CD8-positive, alpha-beta memory T cell (primary cell): ENCODE results near the gene SLC28A1. TPM values are rescaled to one million over a fixed set of nuclear protein-coding genes. Genes with fewer than 3 reads are reported as not detected.

Experiments used
- CTCF ChIA-PET: fragments of 350-600 bp; sonication (Branson Sonifier 250); formaldehyde crosslinking; loops from one replicate; lab custom pipeline; 2021; ENCODE audit warnings: antibody characterized with exemption; lab: Charles Lee
- POLR2A ChIA-PET: fragments of 350-600 bp; sonication (Branson Sonifier 250); formaldehyde crosslinking; loops from one replicate; lab custom pipeline; 2021; ENCODE audit warnings: antibody characterized with exemption; lab: Charles Lee
- DNase-seq, 5 donors: peaks; one replicate each; pipeline versions ENCODE4 v3.0.0 to v3.0.0-alpha.2; 2020 to 2022; ENCODE audit warnings: mixed read lengths in 1 of 5
- H3K27ac ChIP-seq: one replicate; pipeline ENCODE4 v1.7.0; 2013; ENCODE audit warnings: low read depth, mild to moderate bottlenecking, low read length, moderate library complexity
- H3K27me3 ChIP-seq: 2 replicates; pipeline ENCODE4 v1.7.0; 2013; ENCODE audit warnings: low read length, mild to moderate bottlenecking; ENCODE audit not compliant: insufficient read depth, poor library complexity, severe bottlenecking
- H3K36me3 ChIP-seq: 2 replicates; pipeline ENCODE4 v1.7.0; 2013; ENCODE audit warnings: mild to moderate bottlenecking, low read length, moderate library complexity; ENCODE audit not compliant: insufficient read depth
- H3K4me1 ChIP-seq: 2 replicates; pipeline ENCODE4 v1.7.0; 2013; ENCODE audit warnings: mild to moderate bottlenecking, low read length, moderate library complexity; ENCODE audit not compliant: insufficient read depth
- H3K4me3 ChIP-seq: 2 replicates; pipeline ENCODE4 v1.7.0; 2013; ENCODE audit warnings: mild to moderate bottlenecking, low read length
- H3K9me3 ChIP-seq: 2 replicates; pipeline ENCODE4 v1.7.0; 2013; ENCODE audit warnings: mild to moderate bottlenecking, low read length
- H3K27ac Mint-ChIP-seq, 8 donors: one replicate each; pipeline ENCODE4 v1.8.0; 2020 to 2021; ENCODE audit warnings: mixed read lengths in 8 of 8, mild to moderate bottlenecking in 6 of 8, inconsistent platforms in 3 of 8, moderate library complexity in 3 of 8
- H3K27me3 Mint-ChIP-seq, 2 donors: one replicate each; pipeline ENCODE4 v1.8.0; 2020 to 2021; ENCODE audit warnings: mixed read lengths in 2 of 2, mild to moderate bottlenecking in 1 of 2, moderate library complexity in 1 of 2
- H3K36me3 Mint-ChIP-seq, 3 donors: one replicate each; pipeline ENCODE4 v1.8.0; 2020 to 2021; ENCODE audit warnings: mixed read lengths in 3 of 3, inconsistent platforms in 1 of 3, mild to moderate bottlenecking in 1 of 3
- H3K4me1 Mint-ChIP-seq, 3 donors: one replicate each; pipeline ENCODE4 v1.8.0; 2020 to 2021; ENCODE audit warnings: mixed read lengths in 3 of 3, inconsistent platforms in 1 of 3, mild to moderate bottlenecking in 1 of 3
- H3K4me3 Mint-ChIP-seq, 7 donors: one replicate each; pipeline ENCODE4 v1.8.0; 2020 to 2021; ENCODE audit warnings: mixed read lengths in 7 of 7, mild to moderate bottlenecking in 6 of 7, moderate library complexity in 4 of 7, inconsistent platforms in 2 of 7
- H3K9me3 Mint-ChIP-seq, 5 donors: one replicate each; pipeline ENCODE4 v1.8.0; 2020 to 2022; ENCODE audit warnings: mixed read lengths in 5 of 5, mild to moderate bottlenecking in 3 of 5, moderate library complexity in 2 of 5, inconsistent platforms in 1 of 5
- polyA plus RNA-seq: library from polyadenylated mRNA; unstranded; fragments of 300-500 nt; fragmentation: Illumina TruSeq; gene quantifications from one replicate; pipeline ENCODE4 v1.2.3, GENCODE V29; 2021
- total RNA-seq, 2 experiments: library from RNA; stranded (reverse); gene quantifications; one replicate each; pipeline ENCODE4 v1.2.3, GENCODE V29; 2021

Gene SLC28A1
- total and polyA plus RNA-seq, 3 experiments from 2014 or later: not detected

GRCh38 chr15:84909782-84910181 is 25.3 kb downstream of the SLC28A1 start:
- H3K4me3 ChIP-seq: no peak overlapping the region
- Mint-ChIP-seq H3K36me3 (peaks cover 0 to 1% (median 0%) of the 10 kb centered on the region in 3 donors), H3K4me3 (no peak overlapping the region), H3K9me3 (peaks cover 0 to under 1% (median 0%) of the 10 kb centered on the region in 5 donors), H3K27me3 (peaks cover 0 to under 1% of the 10 kb centered on the region in 2 donors), H3K27ac (no peak overlapping the region), H3K4me1 (no peaks in the 10 kb centered on the region)
- no peaks in the 10 kb centered on the region for H3K27me3 ChIP-seq
- H3K9me3 ChIP-seq: no peaks in the 10 kb centered on the region
- H3K36me3 ChIP-seq: no peaks in the 10 kb centered on the region
- DNase-seq: no peak
- no peak overlapping the region for H3K27ac ChIP-seq
- ChIA-PET CTCF (interaction anchor here (1.3 kb wide), 1 partner anchor 17 kb away, joined by 3 read pairs; no protein-coding TSS in a partner anchor), POLR2A (no interaction called here)
- H3K4me1 ChIP-seq: no peaks in the 10 kb centered on the region

DNA sequence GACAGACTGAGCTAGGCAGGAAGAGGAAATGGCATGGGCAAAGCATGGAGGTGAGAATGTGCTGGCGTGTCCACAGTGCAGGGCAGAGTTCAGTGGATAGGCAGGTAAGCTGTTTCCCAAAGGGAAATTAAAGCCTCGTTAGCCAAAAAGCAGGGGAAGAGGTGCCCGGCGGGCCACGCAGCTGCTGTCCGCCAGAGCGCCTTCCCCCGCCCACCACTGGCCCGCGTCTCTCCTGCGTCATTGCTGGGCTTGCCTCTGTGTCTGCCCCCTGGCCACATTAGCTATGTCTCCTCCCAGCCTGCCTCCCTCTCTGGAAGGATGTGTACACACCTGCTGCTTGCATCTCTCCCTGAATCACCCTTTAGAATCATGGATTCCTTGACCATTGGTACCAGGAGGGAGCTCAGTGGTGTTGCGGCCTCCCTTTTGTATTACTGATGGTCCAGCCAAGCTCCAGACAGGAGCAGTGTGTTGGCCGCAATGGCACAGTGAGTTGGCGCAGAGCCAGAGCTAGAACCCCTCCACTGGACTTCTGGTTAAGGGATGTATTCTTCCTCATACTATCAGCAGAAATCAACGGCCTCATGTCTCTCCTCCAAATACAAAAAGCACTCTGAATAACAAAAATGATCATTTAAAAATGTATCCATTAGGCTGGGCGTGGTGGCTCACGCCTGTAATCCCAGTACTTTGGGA is 26.6 kb downstream of the SLC28A1 start:
- Mint-ChIP-seq H3K4me3 (no peak overlapping the region), H3K36me3 (peaks cover 0 to 9% (median 0%) of the 10 kb centered on the region in 3 donors), H3K27ac (no peak overlapping the region), H3K27me3 (peaks cover 5 to 9% of the 10 kb centered on the region in 2 donors), H3K9me3 (peaks cover 0 to 2% (median 0%) of the 10 kb centered on the region in 5 donors), H3K4me1 (no peaks in the 10 kb centered on the region)
- ChIA-PET CTCF (no interaction called here), POLR2A (no interaction called here)
- Histone ChIP-seq H3K4me3 (no peak overlapping the region), H3K9me3 (no peaks in the 10 kb centered on the region), H3K36me3 (no peaks in the 10 kb centered on the region), H3K4me1 (no peaks in the 10 kb centered on the region), H3K27ac (no peak overlapping the region), H3K27me3 (no peaks in the 10 kb centered on the region)
- DNase-seq: no peak

GRCh38 chr15:84911879-84912660 is 27.6 kb downstream of the SLC28A1 start:
- H3K27me3 Mint-ChIP-seq: peaks cover 5 to 9% of the 10 kb centered on the region in 2 donors
- H3K27ac Mint-ChIP-seq: no peak overlapping the region
- H3K9me3 Mint-ChIP-seq: peaks cover 0 to 2% (median 0%) of the 10 kb centered on the region in 5 donors
- no peaks in the 10 kb centered on the region for H3K4me1 Mint-ChIP-seq
- no peak overlapping the region for H3K4me3 Mint-ChIP-seq
- ChIA-PET CTCF (no interaction called here), POLR2A (no interaction called here)
- no peak overlapping the region for H3K27ac ChIP-seq
- H3K36me3 Mint-ChIP-seq: peaks cover 0 to 9% (median 0%) of the 10 kb centered on the region in 3 donors
- no peaks in the 10 kb centered on the region for H3K27me3 ChIP-seq
- no peak overlapping the region for H3K4me3 ChIP-seq
- no peaks in the 10 kb centered on the region for H3K36me3 ChIP-seq
- no peaks in the 10 kb centered on the region for H3K9me3 ChIP-seq
- no peaks in the 10 kb centered on the region for H3K4me1 ChIP-seq
- no peak for DNase-seq

DNA sequence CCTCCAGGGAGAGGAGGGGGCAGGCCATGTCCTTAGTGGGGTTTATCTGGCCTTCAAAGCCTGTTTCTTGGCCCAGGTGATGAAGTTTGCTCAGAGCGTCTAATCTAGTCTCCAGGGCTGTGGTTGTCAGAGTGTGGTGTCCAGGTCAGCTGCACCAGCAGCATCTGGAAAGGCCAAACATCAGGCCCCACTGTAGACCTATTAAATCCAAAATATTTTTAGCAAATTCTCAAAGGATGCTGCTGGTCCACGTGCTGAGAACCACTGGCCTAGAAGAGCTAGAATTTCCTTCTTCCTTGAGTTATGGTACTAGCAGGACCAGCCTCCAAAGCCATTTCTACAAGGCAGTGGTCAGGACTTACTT is 28.9 kb downstream of the SLC28A1 start:
- no peak overlapping the region for H3K27ac Mint-ChIP-seq
- H3K27me3 Mint-ChIP-seq: peaks cover 5 to 9% of the 10 kb centered on the region in 2 donors
- Histone ChIP-seq H3K27ac (no peak overlapping the region), H3K36me3 (no peaks in the 10 kb centered on the region), H3K9me3 (no peaks in the 10 kb centered on the region), H3K27me3 (no peaks in the 10 kb centered on the region), H3K4me1 (no peaks in the 10 kb centered on the region), H3K4me3 (no peak overlapping the region)
- peaks cover 0 to 9% (median 0%) of the 10 kb centered on the region in 3 donors for H3K36me3 Mint-ChIP-seq
- no peak overlapping the region for H3K4me3 Mint-ChIP-seq
- no peak for DNase-seq
- POLR2A ChIA-PET: no interaction called here
- peaks cover 0 to 2% (median 0%) of the 10 kb centered on the region in 5 donors for H3K9me3 Mint-ChIP-seq
- CTCF ChIA-PET: no interaction called here
- no peaks in the 10 kb centered on the region for H3K4me1 Mint-ChIP-seq

GRCh38 chr15:84914351-84914750 is 29.9 kb downstream of the SLC28A1 start:
- Mint-ChIP-seq H3K36me3 (peaks cover 0 to 9% (median 0%) of the 10 kb centered on the region in 3 donors), H3K27ac (no peak overlapping the region), H3K27me3 (peaks cover 5 to 9% of the 10 kb centered on the region in 2 donors), H3K9me3 (peaks cover 0 to 2% (median 0%) of the 10 kb centered on the region in 5 donors), H3K4me3 (no peak overlapping the region), H3K4me1 (no peaks in the 10 kb centered on the region)
- ChIA-PET CTCF (no interaction called here), POLR2A (no interaction called here)
- Histone ChIP-seq H3K27me3 (no peaks in the 10 kb centered on the region), H3K4me1 (no peaks in the 10 kb centered on the region), H3K27ac (peak overlapping the region; percentile 62), H3K9me3 (no peaks in the 10 kb centered on the region), H3K36me3 (no peaks in the 10 kb centered on the region), H3K4me3 (no peak overlapping the region)
- no peak for DNase-seq

DNA sequence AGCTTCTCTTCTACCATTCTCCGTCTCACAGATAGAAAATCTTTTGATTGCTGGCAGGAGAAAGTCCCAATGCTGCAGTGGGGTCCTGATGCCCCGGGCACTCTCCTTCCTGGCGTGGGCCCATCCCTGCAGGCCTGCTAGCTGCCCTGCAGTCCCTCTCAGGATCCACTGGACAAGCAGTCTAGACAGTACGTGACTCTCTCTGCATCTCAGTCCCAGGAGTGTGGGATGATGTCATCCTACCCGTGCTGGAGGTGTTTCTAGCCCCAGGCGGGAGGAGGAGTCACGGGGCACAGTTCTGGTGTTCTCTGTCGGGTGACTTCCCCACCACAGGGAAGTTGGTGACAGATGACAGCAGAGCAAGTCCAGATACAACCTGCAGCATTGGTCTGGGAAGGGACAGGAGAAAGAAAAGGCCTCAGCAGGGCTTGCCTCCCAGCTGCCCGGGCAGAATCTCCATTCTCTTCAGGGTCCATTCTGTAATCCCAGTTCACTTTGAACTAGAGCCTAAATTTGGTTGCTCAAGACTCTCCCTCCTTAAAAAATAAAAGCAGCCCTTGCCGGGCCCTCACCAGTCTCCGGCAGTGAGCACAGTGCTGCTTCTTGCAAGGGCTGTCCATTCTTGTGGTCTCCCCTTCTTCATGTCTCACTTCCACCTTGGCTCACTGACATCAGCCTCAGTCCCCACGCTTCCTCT is 30.6 kb downstream of the SLC28A1 start:
- no peaks in the 10 kb centered on the region for H3K4me1 Mint-ChIP-seq
- Histone ChIP-seq H3K9me3 (no peaks in the 10 kb centered on the region), H3K36me3 (no peaks in the 10 kb centered on the region), H3K4me1 (no peaks in the 10 kb centered on the region), H3K27me3 (no peaks in the 10 kb centered on the region), H3K4me3 (no peak overlapping the region), H3K27ac (peak overlapping the region; percentile 62)
- no peak overlapping the region for H3K4me3 Mint-ChIP-seq
- H3K27ac Mint-ChIP-seq: peak overlapping the region in 2 of 8 donors; percentile 61 to 77
- DNase-seq: no peak
- ChIA-PET POLR2A (no interaction called here), CTCF (no interaction called here)
- peaks cover 0 to 9% (median 0%) of the 10 kb centered on the region in 3 donors for H3K36me3 Mint-ChIP-seq
- peaks cover 0 to 2% (median 0%) of the 10 kb centered on the region in 5 donors for H3K9me3 Mint-ChIP-seq
- peaks cover 5 to 9% of the 10 kb centered on the region in 2 donors for H3K27me3 Mint-ChIP-seq

GRCh38 chr15:84915606-84915958 is 31.1 kb downstream of the SLC28A1 start:
- Mint-ChIP-seq H3K4me3 (no peak overlapping the region), H3K27me3 (peaks cover 5 to 9% of the 10 kb centered on the region in 2 donors), H3K27ac (peak overlapping the region in 1 of 8 donors; percentile 2), H3K4me1 (no peaks in the 10 kb centered on the region), H3K9me3 (peaks cover 0 to 2% (median 0%) of the 10 kb centered on the region in 5 donors), H3K36me3 (peaks cover 0 to 9% (median 0%) of the 10 kb centered on the region in 3 donors)
- no peak for DNase-seq
- Histone ChIP-seq H3K36me3 (no peaks in the 10 kb centered on the region), H3K27ac (peak overlapping the region; percentile 47), H3K4me1 (no peaks in the 10 kb centered on the region), H3K27me3 (no peaks in the 10 kb centered on the region), H3K9me3 (no peaks in the 10 kb centered on the region), H3K4me3 (no peak overlapping the region)
- POLR2A ChIA-PET: no interaction called here
- CTCF ChIA-PET: no interaction called here

DNA sequence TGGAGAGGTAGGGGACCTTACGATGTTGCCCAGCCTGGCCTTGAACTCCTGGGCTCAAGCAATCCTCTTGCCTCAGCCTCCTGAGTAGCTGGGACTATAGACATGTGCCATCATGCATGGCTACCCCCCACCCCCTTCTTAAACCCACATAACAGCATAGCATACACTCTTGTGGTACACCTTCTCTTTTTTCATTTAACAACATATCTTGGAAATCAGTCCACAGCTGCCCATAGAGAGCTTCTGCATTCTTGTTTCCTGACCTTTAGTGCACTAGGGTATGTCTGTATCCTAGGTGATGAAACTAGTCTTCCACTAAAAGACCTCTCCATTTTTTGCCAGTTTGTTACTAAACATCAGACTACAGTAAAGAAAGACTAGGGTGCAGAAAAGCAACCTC is 33.0 kb downstream of the SLC28A1 start:
- Histone ChIP-seq H3K4me3 (no peak overlapping the region), H3K36me3 (no peaks in the 10 kb centered on the region), H3K27ac (no peak overlapping the region), H3K9me3 (no peaks in the 10 kb centered on the region), H3K4me1 (no peaks in the 10 kb centered on the region), H3K27me3 (no peaks in the 10 kb centered on the region)
- peaks cover 0 to 9% (median 0%) of the 10 kb centered on the region in 3 donors for H3K36me3 Mint-ChIP-seq
- CTCF ChIA-PET: no interaction called here
- peaks cover 5 to 9% of the 10 kb centered on the region in 2 donors for H3K27me3 Mint-ChIP-seq
- no peak overlapping the region for H3K4me3 Mint-ChIP-seq
- no peaks in the 10 kb centered on the region for H3K4me1 Mint-ChIP-seq
- POLR2A ChIA-PET: no interaction called here
- no peak overlapping the region for H3K27ac Mint-ChIP-seq
- H3K9me3 Mint-ChIP-seq: peaks cover 0 to 2% (median 0%) of the 10 kb centered on the region in 5 donors
- no peak for DNase-seq
